NCI-H446 treated with DMSO at 0.1 percent for 48 hours (cell line): Measurements from ENCODE around the gene SP4.

ENCODE experiments used
- DNase-seq: peaks from one replicate; lab custom pipeline; 2025; lab: John Stamatoyannopoulos, UW

SP4 gene

GRCh38 chr7:21443149-21443841 lies 15.4 kb downstream of the SP4 start:
- no peak for DNase-seq

- no peak for DNase-seq
Measured at GRCh38 chr7:21448974-21449373, 21.1 kb downstream of the SP4 start.

GRCh38 chr7:21450076-21450475 lies 22.2 kb downstream of the SP4 start:
- no peak for DNase-seq

- no peak for DNase-seq
Measured at GRCh38 chr7:21450941-21451340, 23.1 kb downstream of the SP4 start.

GRCh38 chr7:21454182-21454581 lies 26.3 kb downstream of the SP4 start:
- no peak for DNase-seq

GRCh38 chr7:21454906-21455305 lies 27.0 kb downstream of the SP4 start:
- no peak for DNase-seq

- DNase-seq, result no peak
Measured at GRCh38 chr7:21461282-21461681, 33.4 kb downstream of the SP4 start.

GRCh38 chr7:21462081-21462480 lies 34.2 kb downstream of the SP4 start:
- DNase-seq, result no peak

GRCh38 chr7:21463524-21463923 lies 35.6 kb downstream of the SP4 start:
- DNase-seq, result no peak

- no peak for DNase-seq
Measured at GRCh38 chr7:21468969-21469368, 41.1 kb downstream of the SP4 start.

GRCh38 chr7:21469894-21470293 lies 42.0 kb downstream of the SP4 start:
- no peak for DNase-seq

- no peak for DNase-seq
Measured at GRCh38 chr7:21472029-21472428, 44.1 kb downstream of the SP4 start.

- no peak for DNase-seq
Measured at GRCh38 chr7:21476429-21476828, 48.5 kb downstream of the SP4 start.

- DNase-seq, result no peak
Measured at GRCh38 chr7:21480693-21481403, 53.0 kb downstream of the SP4 start.

GRCh38 chr7:21486511-21486910 lies 58.6 kb downstream of the SP4 start:
- no peak for DNase-seq

- no peak for DNase-seq
Measured at GRCh38 chr7:21495731-21496130, 67.8 kb downstream of the SP4 start.

GRCh38 chr7:21497072-21497471 lies 69.2 kb downstream of the SP4 start:
- no peak for DNase-seq

GRCh38 chr7:21500117-21500832 lies 72.4 kb downstream of the SP4 start:
- no peak for DNase-seq

- DNase-seq, result no peak
Measured at GRCh38 chr7:21504021-21504420, 76.1 kb downstream of the SP4 start.

- DNase-seq, result no peak
Measured at GRCh38 chr7:21507627-21508343, 79.9 kb downstream of the SP4 start.

- no peak for DNase-seq
Measured at GRCh38 chr7:21508538-21508937, 80.7 kb downstream of the SP4 start.

GRCh38 chr7:21514062-21514461 lies 86.2 kb downstream of the SP4 start:
- DNase-seq, result no peak

- no peak for DNase-seq
Measured at GRCh38 chr7:21524680-21525079, 96.8 kb downstream of the SP4 start.
